Neural cell (in vitro differentiated cells): ENCODE data around the gene MDH2. TPM values are rescaled to one million over a fixed set of nuclear protein-coding genes. Genes with fewer than 3 reads are reported as not detected.

ENCODE experiments used
- H2AFZ ChIP-seq: fragments of 200-600, 300-800 bp; sonication (generic), shearing (Covaris generic); 2 replicates; pipeline ENCODE4 v1.6.0; 2014; ENCODE audit warnings: low read depth, mild to moderate bottlenecking, antibody characterized with exemption, low read length, moderate library complexity
- H3F3A ChIP-seq: fragments of 200-600 bp; shearing (Covaris generic); 2 replicates; pipeline ENCODE4 v1.6.1; 2016; ENCODE audit warnings: mild to moderate bottlenecking, moderate library complexity, mixed read lengths, antibody characterized with exemption, low read length; ENCODE audit not compliant: insufficient read depth, poor library complexity, severe bottlenecking
- H3K27ac ChIP-seq: fragments of 200-600, 300-800 bp; sonication (generic), shearing (Covaris generic); 2 replicates; pipeline ENCODE4 v1.5.1; 2014; ENCODE audit warnings: mild to moderate bottlenecking, low read length, moderate library complexity
- H3K27me3 ChIP-seq: fragments of 300-800, 200-600 bp; sonication (generic), shearing (Covaris generic); 2 replicates; pipeline ENCODE4 v1.6.0; 2014; ENCODE audit warnings: mild to moderate bottlenecking, low read depth, low read length, moderate library complexity; ENCODE audit not compliant: insufficient read depth
- H3K36me3 ChIP-seq: fragments of 300-800, 200-600 bp; sonication (generic), shearing (Covaris generic); 2 replicates; pipeline ENCODE4 v1.5.1; 2014; ENCODE audit warnings: mild to moderate bottlenecking, antibody characterized with exemption, low read length, moderate library complexity; ENCODE audit not compliant: insufficient read depth
- H3K4me2 ChIP-seq: fragments of 300-800, 200-600 bp; sonication (generic), shearing (Covaris generic); 2 replicates; pipeline ENCODE4 v1.6.0; 2014; ENCODE audit warnings: mild to moderate bottlenecking, low read length
- H3K4me3 ChIP-seq: fragments of 300-800, 200-600 bp; sonication (generic), shearing (Covaris generic); 2 replicates; pipeline ENCODE4 v1.5.1; 2014; ENCODE audit warnings: mild to moderate bottlenecking, low read length, moderate library complexity
- H3K79me2 ChIP-seq: fragments of 200-600 bp; shearing (Covaris generic); replicated peaks from 2 replicates; pipeline ENCODE4 v1.6.0; 2014; ENCODE audit warnings: mild to moderate bottlenecking, low read length, moderate library complexity; ENCODE audit not compliant: insufficient read depth
- H3K9ac ChIP-seq: fragments of 300-800, 200-600 bp; sonication (generic), shearing (Covaris generic); 2 replicates; pipeline ENCODE4 v1.6.1; 2016; ENCODE audit warnings: mild to moderate bottlenecking, low read length, mixed read lengths
- H3K9me2 ChIP-seq: fragments of 200-600 bp; shearing (Covaris generic); 2 replicates; pipeline ENCODE4 v1.6.1; 2016; ENCODE audit warnings: mild to moderate bottlenecking, low read length, mixed read lengths; ENCODE audit not compliant: insufficient read depth
- H3K9me3 ChIP-seq: fragments of 200-600, 300-800 bp; sonication (generic), shearing (Covaris generic); 2 replicates; pipeline ENCODE4 v1.6.1; 2016; ENCODE audit warnings: mild to moderate bottlenecking, mixed run types, low read length, moderate library complexity, mixed read lengths
- H4K20me1 ChIP-seq: fragments of 200-600 bp; shearing (Covaris generic); 2 replicates; pipeline ENCODE4 v1.6.1; 2016; ENCODE audit warnings: mild to moderate bottlenecking, mixed run types; ENCODE audit not compliant: insufficient read depth
- EP300 ChIP-seq: fragments of 450-650 bp; conservative IDR thresholded peaks from 2 replicates; pipeline ENCODE4 v1.6.1; 2014; ENCODE audit warnings: antibody characterized with exemption, mild to moderate bottlenecking, moderate library complexity; ENCODE audit not compliant: poor library complexity, severe bottlenecking
- EZH2 ChIP-seq: fragments of 200-600, 300-800 bp; shearing (Covaris generic), sonication (generic); IDR thresholded peaks from 2 replicates; pipeline ENCODE4 v1.6.1; 2014; ENCODE audit warnings: antibody characterized with exemption, low read length, borderline replicate concordance, mild to moderate bottlenecking; ENCODE audit not compliant: insufficient read depth, poor library complexity, severe bottlenecking
- MXI1 ChIP-seq: fragments of 450-650 bp; conservative IDR thresholded peaks from 2 replicates; pipeline ENCODE4 v1.6.1; 2014; ENCODE audit warnings: antibody characterized with exemption, mild to moderate bottlenecking; ENCODE audit not compliant: poor library complexity, severe bottlenecking
- POLR2AphosphoS5 ChIP-seq: IDR thresholded peaks from 2 replicates; pipeline ENCODE4 v1.6.1; 2012
- RAD21 ChIP-seq: fragments of 450-650 bp; conservative IDR thresholded peaks from 2 replicates; pipeline ENCODE4 v1.6.1; 2014; ENCODE audit warnings: antibody characterized with exemption, mild to moderate bottlenecking, moderate library complexity
- REST ChIP-seq: IDR thresholded peaks from 2 replicates; pipeline ENCODE4 v1.6.1; 2012; ENCODE audit warnings: borderline replicate concordance
- SMC3 ChIP-seq: fragments of 450-650 bp; conservative IDR thresholded peaks from 2 replicates; pipeline ENCODE4 v1.6.1; 2014; ENCODE audit warnings: antibody characterized with exemption, mild to moderate bottlenecking, moderate library complexity; ENCODE audit not compliant: poor library complexity
- TAF1 ChIP-seq: IDR thresholded peaks from 2 replicates; pipeline ENCODE4 v1.6.1; 2012; ENCODE audit warnings: low read depth
- polyA plus RNA-seq: library from polyadenylated mRNA; depleted of rRNA; stranded (reverse); fragments of >200 nt; gene quantifications from 2 replicates; pipeline ENCODE4 v1.2.3, GENCODE V29; 2014
- TF ChIP-seq, protein P1 (sequence below): fragments of 450-650 bp; IDR thresholded peaks from 2 replicates; pipeline ENCODE4 v1.5.1; 2014; ENCODE audit warnings: antibody characterized with exemption, mild to moderate bottlenecking, moderate library complexity; ENCODE audit not compliant: poor library complexity, severe bottlenecking

MDH2 gene
- polyA plus RNA-seq, 1 donor from 2014 or later = 60.5 TPM

DNA sequence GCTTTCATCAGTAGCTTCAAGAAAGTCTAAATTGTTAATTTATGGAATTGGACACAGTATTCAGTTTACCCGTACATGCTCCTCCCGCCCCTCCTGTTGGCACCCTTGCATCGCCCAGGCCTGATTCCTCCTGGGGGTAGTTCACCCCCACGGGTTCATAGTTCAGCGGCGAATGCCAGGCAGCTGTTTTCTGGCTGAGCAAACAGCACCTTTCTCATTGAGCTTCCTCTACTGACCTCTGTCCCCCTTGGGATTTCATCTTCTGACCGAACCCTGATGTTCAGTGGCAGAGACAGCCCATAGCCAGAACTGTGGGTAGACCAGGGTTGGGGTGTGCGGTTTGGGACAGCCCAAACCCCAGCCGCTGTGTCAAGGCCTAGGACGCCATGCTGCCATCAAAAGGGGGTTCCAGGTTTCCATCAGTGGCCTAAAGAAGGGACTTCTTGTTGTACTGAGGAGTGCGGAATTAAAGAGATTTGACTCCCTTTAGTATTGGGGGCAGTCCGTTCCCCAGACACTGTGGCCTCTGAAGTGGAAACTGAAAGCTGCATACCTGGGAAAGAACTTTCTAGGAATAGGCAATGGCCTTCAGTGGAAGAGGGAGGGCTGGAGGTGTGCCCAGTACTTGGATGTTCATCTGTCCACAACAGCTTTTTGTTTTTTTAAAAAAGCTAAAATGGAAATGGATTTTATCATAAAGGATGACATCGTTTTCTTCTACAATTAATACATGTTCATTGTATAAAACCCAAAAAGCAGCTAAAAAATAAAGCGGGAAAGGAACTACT is 19.0 kb downstream of the MDH2 start:
- Histone ChIP-seq H3K36me3 (no peaks in the 10 kb centered on the region), H3K27me3 (no peaks in the 10 kb centered on the region), H3K9me2 (no peaks in the 10 kb centered on the region), H4K20me1 (no peaks in the 10 kb centered on the region), H3K9me3 (no peaks in the 10 kb centered on the region), H3K27ac (no peak overlapping the region), H3K4me2 (no peak overlapping the region), H2AFZ (no peak overlapping the region), H3K9ac (no peak overlapping the region), H3K79me2 (no peaks in the 10 kb centered on the region), H3K4me3 (no peak overlapping the region), H3F3A (no peaks in the 10 kb centered on the region)
- TF ChIP-seq SMC3 (no peak), TAF1 (no peak), EZH2 (no peak), MXI1 (no peak), REST (no peak), RAD21 (no peak), POLR2AphosphoS5 (no peak), EP300 (no peak)
- TF ChIP-seq, protein P1, sequence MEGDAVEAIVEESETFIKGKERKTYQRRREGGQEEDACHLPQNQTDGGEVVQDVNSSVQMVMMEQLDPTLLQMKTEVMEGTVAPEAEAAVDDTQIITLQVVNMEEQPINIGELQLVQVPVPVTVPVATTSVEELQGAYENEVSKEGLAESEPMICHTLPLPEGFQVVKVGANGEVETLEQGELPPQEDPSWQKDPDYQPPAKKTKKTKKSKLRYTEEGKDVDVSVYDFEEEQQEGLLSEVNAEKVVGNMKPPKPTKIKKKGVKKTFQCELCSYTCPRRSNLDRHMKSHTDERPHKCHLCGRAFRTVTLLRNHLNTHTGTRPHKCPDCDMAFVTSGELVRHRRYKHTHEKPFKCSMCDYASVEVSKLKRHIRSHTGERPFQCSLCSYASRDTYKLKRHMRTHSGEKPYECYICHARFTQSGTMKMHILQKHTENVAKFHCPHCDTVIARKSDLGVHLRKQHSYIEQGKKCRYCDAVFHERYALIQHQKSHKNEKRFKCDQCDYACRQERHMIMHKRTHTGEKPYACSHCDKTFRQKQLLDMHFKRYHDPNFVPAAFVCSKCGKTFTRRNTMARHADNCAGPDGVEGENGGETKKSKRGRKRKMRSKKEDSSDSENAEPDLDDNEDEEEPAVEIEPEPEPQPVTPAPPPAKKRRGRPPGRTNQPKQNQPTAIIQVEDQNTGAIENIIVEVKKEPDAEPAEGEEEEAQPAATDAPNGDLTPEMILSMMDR = no peak

DNA sequence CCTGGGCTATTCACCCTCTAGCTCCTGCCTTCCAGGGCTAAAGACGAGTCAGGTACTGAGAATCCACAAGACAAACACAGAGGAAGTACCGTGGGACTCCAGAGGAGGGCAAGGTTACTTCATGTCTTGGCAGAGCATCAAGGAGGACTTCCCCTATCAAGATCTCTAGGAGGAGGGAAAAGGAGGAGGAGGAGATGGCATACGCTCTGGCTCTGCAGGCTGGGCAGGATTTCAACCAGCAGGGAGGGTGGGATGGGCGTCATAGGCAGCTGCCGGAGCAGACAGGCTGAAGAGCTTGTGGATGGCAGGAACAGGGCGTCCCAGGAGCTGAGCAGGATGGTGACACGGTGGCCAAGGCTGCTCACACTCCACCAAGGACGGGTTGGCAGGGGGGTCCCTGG is 21.3 kb downstream of the MDH2 start:
- Histone ChIP-seq H2AFZ (no peak overlapping the region), H3K36me3 (no peaks in the 10 kb centered on the region), H3K9me3 (no peaks in the 10 kb centered on the region), H3K27me3 (no peaks in the 10 kb centered on the region), H3K79me2 (no peaks in the 10 kb centered on the region), H3K27ac (no peak overlapping the region), H4K20me1 (no peaks in the 10 kb centered on the region), H3F3A (no peaks in the 10 kb centered on the region), H3K4me2 (no peak overlapping the region), H3K9ac (no peak overlapping the region), H3K9me2 (no peaks in the 10 kb centered on the region), H3K4me3 (no peak overlapping the region)
- TF ChIP-seq TAF1 = no peak
- TF ChIP-seq, protein P1 = no peak
- no peak for TF ChIP-seq SMC3
- no peak for TF ChIP-seq REST
- no peak for TF ChIP-seq EP300
- no peak for TF ChIP-seq RAD21
- TF ChIP-seq POLR2AphosphoS5 = no peak
- no peak for TF ChIP-seq MXI1
- no peak for TF ChIP-seq EZH2
